Prostate gland (tissue), 2 donors: ENCODE measurements around the gene HEXA. TPM values are rescaled to one million over a fixed set of nuclear protein-coding genes. Genes with fewer than 3 reads are reported as not detected.

Source experiments
- DNase-seq: peaks from one replicate; pipeline ENCODE4 v3.0.0-alpha.2; 2019; ENCODE audit warnings: low spot score
- H3K27ac ChIP-seq, 2 donors: fragments of 200-600 bp; sonication (generic); 2 replicates each; pipeline ENCODE4 v1.5.1; 2017 to 2019
- H3K27me3 ChIP-seq: fragments of 200-600 bp; sonication (generic); replicated peaks from 2 replicates; pipeline ENCODE4 v1.5.1; 2019; ENCODE audit not compliant: insufficient read depth
- H3K36me3 ChIP-seq, 2 donors: fragments of 200-600 bp; sonication (generic); 1 replicate in 1 of 2; 2 replicates in 1 of 2; pipeline versions ENCODE4 v1.5.1 to v1.8.1; 2017 to 2019
- H3K4me1 ChIP-seq: fragments of 200-600 bp; sonication (generic); replicated peaks from 2 replicates; pipeline ENCODE4 v1.5.1; 2019
- H3K4me3 ChIP-seq, 2 donors: fragments of 200-600 bp; sonication (generic); 2 replicates each; pipeline ENCODE4 v1.5.1; 2017 to 2019
- H3K9me3 ChIP-seq: fragments of 200-600 bp; sonication (generic); 2 replicates; pipeline ENCODE4 v1.5.1; 2017
- CTCF ChIP-seq, 4 experiments: fragments of 200-600 bp in 2 of 4; fragments of 450-650 bp in 2 of 4; sonication (generic) in 2 of 4; IDR thresholded peaks; 1 replicate in 3 of 4; 2 replicates in 1 of 4; pipeline ENCODE4 v1.5.1; 2016 to 2019; ENCODE audit warnings: antibody characterized with exemption in 4 of 4, mild to moderate bottlenecking in 2 of 4, moderate library complexity in 2 of 4
- POLR2A ChIP-seq: fragments of 450-650 bp; IDR thresholded peaks from one replicate; pipeline ENCODE4 v1.6.1; 2016; ENCODE audit warnings: antibody characterized with exemption, mild to moderate bottlenecking
- POLR2AphosphoS5 ChIP-seq: sonication (generic); formaldehyde crosslinking; IDR thresholded peaks from one replicate; pipeline ENCODE4 v1.6.1; 2017; ENCODE audit warnings: antibody characterized with exemption
- WGBS: methylation state at CpG from one replicate; pipeline ENCODE4 v1.1.5; 2018; 5-methylcytosine and 5-hydroxymethylcytosine counted together
- intact Hi-C: fragments of 100-400 bp; cut with DNase I; formaldehyde crosslinking; loops from one replicate; pipeline ENCODE4 v1.14.2; 2022
- total RNA-seq, 2 donors: library from RNA; depleted of rRNA; stranded (reverse); fragments of >200 nt; gene quantifications; one replicate each; pipeline ENCODE4 v1.1.0, GENCODE V29; 2016

Gene HEXA
- total RNA-seq, 2 donors from 2014 or later, result 78.1 to 176 TPM

GRCh38 chr15:72344602-72345001 is 31.2 kb downstream of the HEXA start:
- H3K9me3 ChIP-seq, result no peaks in the 10 kb centered on the region
- no peak overlapping the region for H3K4me3 ChIP-seq
- H3K27me3 ChIP-seq, result no peaks in the 10 kb centered on the region
- no peak for DNase-seq
- no peak overlapping the region for H3K27ac ChIP-seq
- peaks cover 5% of the 10 kb centered on the region for H3K4me1 ChIP-seq
- intact Hi-C loops, result loop anchor here (5.0 kb wide), 1 partner anchor 72 kb away; the partner anchor contains the start of gene PARP6
- no peak for TF ChIP-seq POLR2A
- no peak for TF ChIP-seq CTCF (IDR thresholded peaks at IDR 0.05)
- no peak for TF ChIP-seq POLR2AphosphoS5
- WGBS, result 100% methylated on average over 1 of the region's 1 CpG
- no peaks in the 10 kb centered on the region for H3K36me3 ChIP-seq

- no peak for DNase-seq
- intact Hi-C loops, result loop anchor here (5.0 kb wide), 1 partner anchor 70 kb away; the partner anchor contains the start of gene PARP6
Measured at GRCh38 chr15:72342385-72342784, 33.4 kb downstream of the HEXA start.

GRCh38 chr15:72341361-72341760 is 34.5 kb downstream of the HEXA start:
- Histone ChIP-seq H3K9me3 (no peaks in the 10 kb centered on the region), H3K27me3 (no peaks in the 10 kb centered on the region), H3K36me3 (no peaks in the 10 kb centered on the region), H3K4me3 (no peak overlapping the region), H3K27ac (no peak overlapping the region), H3K4me1 (peaks cover 5% of the 10 kb centered on the region)
- 56% methylated on average over 6 of the region's 6 CpGs for WGBS
- no peak for TF ChIP-seq CTCF (IDR thresholded peaks at IDR 0.05)
- no peak for TF ChIP-seq POLR2AphosphoS5
- TF ChIP-seq POLR2A, result no peak
- intact Hi-C loops, result loop anchor here (5.0 kb wide), 1 partner anchor 69 kb away; the partner anchor contains the start of gene PARP6
- no peak for DNase-seq

More at GRCh38 chr15:72342385-72342784, 33.4 kb downstream of the HEXA start:
- no peaks in the 10 kb centered on the region for H3K9me3 ChIP-seq
- 65% methylated on average over 11 of the region's 11 CpGs for WGBS
- no peak for TF ChIP-seq POLR2A
- TF ChIP-seq CTCF (IDR thresholded peaks at IDR 0.05), result peak in 3 of 4 experiments; percentile 46 to 55 (median 52)
- TF ChIP-seq POLR2AphosphoS5, result peak; percentile 22
- H3K4me1 ChIP-seq, result peaks cover 5% of the 10 kb centered on the region
- no peak overlapping the region for H3K4me3 ChIP-seq
- H3K36me3 ChIP-seq, result no peaks in the 10 kb centered on the region
- H3K27me3 ChIP-seq, result no peaks in the 10 kb centered on the region
- no peak overlapping the region for H3K27ac ChIP-seq

GRCh38 chr15:72340366-72340765 is 35.4 kb downstream of the HEXA start:
- H3K27ac ChIP-seq, result peak overlapping the region in 1 of 2 donors; percentile 41
- H3K4me1 ChIP-seq, result peaks cover 5% of the 10 kb centered on the region
- no peak overlapping the region for H3K4me3 ChIP-seq
- no peak for TF ChIP-seq CTCF (IDR thresholded peaks at IDR 0.05)
- no peak for TF ChIP-seq POLR2A
- no peak for TF ChIP-seq POLR2AphosphoS5
- no peaks in the 10 kb centered on the region for H3K36me3 ChIP-seq
- 82% methylated on average over 1 of the region's 1 CpG for WGBS
- H3K27me3 ChIP-seq, result no peaks in the 10 kb centered on the region
- no peaks in the 10 kb centered on the region for H3K9me3 ChIP-seq
- no peak for DNase-seq
- intact Hi-C loops, result loop anchor here (5.0 kb wide), 1 partner anchor 68 kb away; the partner anchor contains the start of gene PARP6

GRCh38 chr15:72339777-72340177 is 36.0 kb downstream of the HEXA start:
- TF ChIP-seq CTCF (IDR thresholded peaks at IDR 0.05), result no peak
- TF ChIP-seq POLR2A, result no peak
- TF ChIP-seq POLR2AphosphoS5, result no peak
- peaks cover 5% of the 10 kb centered on the region for H3K4me1 ChIP-seq
- no peaks in the 10 kb centered on the region for H3K27me3 ChIP-seq
- H3K36me3 ChIP-seq, result no peaks in the 10 kb centered on the region
- H3K9me3 ChIP-seq, result no peaks in the 10 kb centered on the region
- intact Hi-C loops, result loop anchor here (5.0 kb wide), 1 partner anchor 67 kb away; the partner anchor contains the start of gene PARP6
- no peak overlapping the region for H3K4me3 ChIP-seq
- no peak for DNase-seq
- peak overlapping the region; percentile 41 to 64 for H3K27ac ChIP-seq
- WGBS, result 9% methylated on average over 3 of the region's 3 CpGs
